H9 (cell line): Measurements from ENCODE around the gene OTOGL. TPM values are rescaled to one million over a fixed set of nuclear protein-coding genes. Genes with fewer than 3 reads are reported as not detected.

Source experiments
- DNase-seq: peaks from one replicate; pipeline ENCODE4 v3.0.0-alpha.2; 2017
- H2AFZ ChIP-seq: one replicate; pipeline ENCODE4 v1.6.1; 2013; ENCODE audit warnings: mild to moderate bottlenecking, low read length, control low read depth, moderate library complexity
- H2AK5ac ChIP-seq: 2 replicates; pipeline ENCODE4 v1.6.1; 2013; ENCODE audit warnings: low read length, control low read depth, mixed read lengths; ENCODE audit not compliant: insufficient read length
- H2BK120ac ChIP-seq: one replicate; pipeline ENCODE4 v1.6.1; 2013; ENCODE audit warnings: low read depth, mild to moderate bottlenecking, low read length, control low read depth, inconsistent platforms; ENCODE audit not compliant: poor library complexity, severe bottlenecking
- H2BK12ac ChIP-seq: 2 replicates; pipeline ENCODE4 v1.6.1; 2013; ENCODE audit warnings: low read length, control low read depth, mixed read lengths, low read depth; ENCODE audit not compliant: insufficient read length
- H2BK15ac ChIP-seq: 2 replicates; pipeline ENCODE4 v1.6.1; 2013; ENCODE audit warnings: low read depth, low read length, control low read depth
- H2BK20ac ChIP-seq: one replicate; pipeline ENCODE4 v1.6.1; 2013; ENCODE audit warnings: low read depth, mild to moderate bottlenecking, low read length, control low read depth, inconsistent platforms; ENCODE audit not compliant: poor library complexity, severe bottlenecking
- H2BK5ac ChIP-seq: 2 replicates; pipeline ENCODE4 v1.6.1; 2013; ENCODE audit warnings: low read length, control low read depth, mixed read lengths; ENCODE audit not compliant: insufficient read length
- H3K14ac ChIP-seq: 2 replicates; pipeline ENCODE4 v1.6.1; 2013; ENCODE audit warnings: low read length, control low read depth; ENCODE audit not compliant: insufficient read depth
- H3K18ac ChIP-seq: 2 replicates; pipeline ENCODE4 v1.6.1; 2013; ENCODE audit warnings: low read depth, mild to moderate bottlenecking, mixed read lengths, low read length, control low read depth; ENCODE audit not compliant: insufficient read length
- H3K23ac ChIP-seq: 2 replicates; pipeline ENCODE4 v1.6.1; 2013; ENCODE audit warnings: low read length, control low read depth, mixed read lengths, low read depth; ENCODE audit not compliant: insufficient read length
- H3K23me2 ChIP-seq: 2 replicates; pipeline ENCODE4 v1.6.1; 2013; ENCODE audit warnings: low read depth, mild to moderate bottlenecking, mixed read lengths, low read length, control low read depth; ENCODE audit not compliant: insufficient read length, poor library complexity, severe bottlenecking
- H3K27ac ChIP-seq: 2 replicates; pipeline ENCODE4 v1.5.1; 2013; ENCODE audit warnings: low read length, control low read depth, mixed read lengths, low read depth; ENCODE audit not compliant: insufficient read length
- H3K27me3 ChIP-seq: 2 replicates; pipeline ENCODE4 v1.6.1; 2013; ENCODE audit warnings: low read length, control low read depth, inconsistent platforms; ENCODE audit not compliant: insufficient read depth
- H3K4ac ChIP-seq: 2 replicates; pipeline ENCODE4 v1.6.1; 2013; ENCODE audit warnings: low read depth, mild to moderate bottlenecking, control low read depth, inconsistent platforms, low read length, moderate library complexity
- H3K4me1 ChIP-seq: 2 replicates; pipeline ENCODE4 v1.6.1; 2013; ENCODE audit warnings: low read length, control low read depth, inconsistent platforms; ENCODE audit not compliant: insufficient read depth
- H3K4me2 ChIP-seq: 2 replicates; pipeline ENCODE4 v1.6.1; 2013; ENCODE audit warnings: low read length, control low read depth, mixed read lengths; ENCODE audit not compliant: insufficient read length, insufficient read depth
- H3K56ac ChIP-seq: 2 replicates; pipeline ENCODE4 v1.6.1; 2013; ENCODE audit warnings: low read depth, mild to moderate bottlenecking, mixed read lengths, low read length, control low read depth; ENCODE audit not compliant: insufficient read length
- H3K79me1 ChIP-seq: 2 replicates; pipeline ENCODE4 v1.6.1; 2013; ENCODE audit warnings: low read depth, mild to moderate bottlenecking, moderate library complexity, low read length, control low read depth, inconsistent platforms; ENCODE audit not compliant: insufficient read depth, poor library complexity, severe bottlenecking
- H3K79me2 ChIP-seq: 2 replicates; pipeline ENCODE4 v1.6.1; 2013; ENCODE audit warnings: low read length, control low read depth, inconsistent platforms; ENCODE audit not compliant: insufficient read depth
- H3K9ac ChIP-seq: 2 replicates; pipeline ENCODE4 v1.6.1; 2013; ENCODE audit warnings: low read length, control low read depth, mixed read lengths; ENCODE audit not compliant: insufficient read length; ENCODE audit errors: extremely low read depth
- H3K9me3 ChIP-seq: one replicate; pipeline ENCODE4 v1.6.1; 2013; ENCODE audit warnings: low read depth, low read length, inconsistent platforms; ENCODE audit not compliant: control insufficient read depth
- H3T11ph ChIP-seq: one replicate; pipeline ENCODE4 v1.6.1; 2013; ENCODE audit warnings: mild to moderate bottlenecking, low read length, control low read depth, inconsistent platforms
- H4K20me1 ChIP-seq: one replicate; pipeline ENCODE4 v1.6.1; 2013; ENCODE audit not compliant: control insufficient read depth, insufficient read length, insufficient read depth
- H4K5ac ChIP-seq: 2 replicates; pipeline ENCODE4 v1.6.1; 2013; ENCODE audit warnings: low read depth, mild to moderate bottlenecking, mixed read lengths, low read length, control low read depth; ENCODE audit not compliant: insufficient read length
- H4K8ac ChIP-seq: replicated peaks from 2 replicates; pipeline ENCODE4 v1.6.1; 2013; ENCODE audit warnings: low read length, control low read depth, mixed read lengths, low read depth; ENCODE audit not compliant: insufficient read length
- H4K91ac ChIP-seq: 2 replicates; pipeline ENCODE4 v1.6.1; 2013; ENCODE audit warnings: low read depth, mild to moderate bottlenecking, moderate library complexity, mixed read lengths, low read length, control low read depth; ENCODE audit not compliant: insufficient read length
- H3K27ac Mint-ChIP-seq, 3 experiments: 2 replicates in 2 of 3; 3 replicates in 1 of 3; pipeline ENCODE4 v1.8.0; 2020 to 2021; ENCODE audit warnings: mixed read lengths in 3 of 3, mild to moderate bottlenecking in 1 of 3, moderate library complexity in 1 of 3
- H3K27me3 Mint-ChIP-seq: 2 replicates; pipeline ENCODE4 v1.8.0; 2021; ENCODE audit warnings: low read depth, mild to moderate bottlenecking, moderate library complexity, mixed read lengths
- H3K36me3 Mint-ChIP-seq, 3 experiments: 2 replicates in 2 of 3; 3 replicates in 1 of 3; pipeline ENCODE4 v1.8.0; 2020 to 2021; ENCODE audit warnings: low read depth in 3 of 3, mixed read lengths in 3 of 3; ENCODE audit not compliant: insufficient read depth in 1 of 3
- H3K4me1 Mint-ChIP-seq, 2 experiments: 2 replicates each; pipeline ENCODE4 v1.8.0; 2020; ENCODE audit warnings: mixed read lengths in 2 of 2
- H3K4me3 Mint-ChIP-seq, 2 experiments: 2 replicates in 1 of 2; 3 replicates in 1 of 2; pipeline ENCODE4 v1.8.0; 2020 to 2021; ENCODE audit warnings: mild to moderate bottlenecking in 2 of 2, mixed read lengths in 2 of 2, moderate library complexity in 1 of 2
- H3K9me3 Mint-ChIP-seq, 2 experiments: 2 replicates in 1 of 2; 3 replicates in 1 of 2; pipeline ENCODE4 v1.8.0; 2020; ENCODE audit warnings: mild to moderate bottlenecking in 2 of 2, mixed read lengths in 2 of 2, moderate library complexity in 1 of 2
- WGBS: extraction: QIAGEN DNeasy Blood & Tissue Kit; methylation state at CpG from one replicate; pipeline ENCODE4 v1.1.7; 2013; ENCODE audit warnings: missing lambda C conversion rate, low lambda C conversion rate, mixed read lengths; ENCODE audit not compliant: insufficient read length; ENCODE audit errors: extremely low coverage; 5-methylcytosine and 5-hydroxymethylcytosine counted together
- total RNA-seq: library from RNA; stranded (reverse); gene quantifications from 2 replicates; pipeline ENCODE4 v1.2.1, GENCODE V29; 2021
- TF ChIP-seq, protein P1 (sequence below): fragments of 200-600 bp; sonication (generic); conservative IDR thresholded peaks from 3 replicates; pipeline ENCODE4 v1.8.0; 2021; ENCODE audit warnings: antibody characterized with exemption, mild to moderate bottlenecking

The OTOGL gene
- total RNA-seq, 1 experiment from 2014 or later, result 0.11 TPM

- no CpG with 5 or more reads among the region's 4 CpGs for WGBS
- Histone ChIP-seq H3K23me2 (no peaks in the 10 kb centered on the region), H3K79me1 (no peaks in the 10 kb centered on the region), H3K79me2 (no peaks in the 10 kb centered on the region), H2AK5ac (no peak overlapping the region), H3K4me2 (no peak overlapping the region), H3K27me3 (no peaks in the 10 kb centered on the region), H3K9ac (no peak overlapping the region), H4K8ac (no peak overlapping the region), H4K5ac (no peak overlapping the region), H3K27ac (no peak overlapping the region), H3K23ac (no peak overlapping the region), H3K9me3 (no peaks in the 10 kb centered on the region), H2BK15ac (no peak overlapping the region), H2BK20ac (no peak overlapping the region), H2AFZ (no peak overlapping the region), H2BK12ac (no peak overlapping the region), H3K56ac (no peak overlapping the region), H3K18ac (no peak overlapping the region), H3T11ph (no peak overlapping the region), H3K4me1 (no peaks in the 10 kb centered on the region), H4K91ac (no peak overlapping the region), H2BK120ac (no peak overlapping the region), H3K14ac (no peak overlapping the region), H2BK5ac (no peak overlapping the region), H3K4ac (no peak overlapping the region), H4K20me1 (no peaks in the 10 kb centered on the region)
- no peaks in the 10 kb centered on the region for H3K9me3 Mint-ChIP-seq
- TF ChIP-seq, protein P1, sequence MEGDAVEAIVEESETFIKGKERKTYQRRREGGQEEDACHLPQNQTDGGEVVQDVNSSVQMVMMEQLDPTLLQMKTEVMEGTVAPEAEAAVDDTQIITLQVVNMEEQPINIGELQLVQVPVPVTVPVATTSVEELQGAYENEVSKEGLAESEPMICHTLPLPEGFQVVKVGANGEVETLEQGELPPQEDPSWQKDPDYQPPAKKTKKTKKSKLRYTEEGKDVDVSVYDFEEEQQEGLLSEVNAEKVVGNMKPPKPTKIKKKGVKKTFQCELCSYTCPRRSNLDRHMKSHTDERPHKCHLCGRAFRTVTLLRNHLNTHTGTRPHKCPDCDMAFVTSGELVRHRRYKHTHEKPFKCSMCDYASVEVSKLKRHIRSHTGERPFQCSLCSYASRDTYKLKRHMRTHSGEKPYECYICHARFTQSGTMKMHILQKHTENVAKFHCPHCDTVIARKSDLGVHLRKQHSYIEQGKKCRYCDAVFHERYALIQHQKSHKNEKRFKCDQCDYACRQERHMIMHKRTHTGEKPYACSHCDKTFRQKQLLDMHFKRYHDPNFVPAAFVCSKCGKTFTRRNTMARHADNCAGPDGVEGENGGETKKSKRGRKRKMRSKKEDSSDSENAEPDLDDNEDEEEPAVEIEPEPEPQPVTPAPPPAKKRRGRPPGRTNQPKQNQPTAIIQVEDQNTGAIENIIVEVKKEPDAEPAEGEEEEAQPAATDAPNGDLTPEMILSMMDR, result no peak
- H3K4me3 Mint-ChIP-seq, result no peak overlapping the region
- H3K27ac Mint-ChIP-seq, result no peak overlapping the region
- no peaks in the 10 kb centered on the region for H3K27me3 Mint-ChIP-seq
- no peak for DNase-seq
- H3K4me1 Mint-ChIP-seq, result peaks cover 3% of the 10 kb centered on the region in 2 experiments; a peak in 1 of 4 replicates
- H3K36me3 Mint-ChIP-seq, result no peaks in the 10 kb centered on the region
Observed at GRCh38 chr12:80262771-80263170, 163.4 kb downstream of the OTOGL start.
